ENCODE results near the gene NRSN1. TPM values are rescaled to one million over a fixed set of nuclear protein-coding genes. Genes with fewer than 3 reads are reported as not detected.
A peak's percentile ranks its signal among the peaks of the same experiment; 100 is the strongest.
"Not testable (repeated sequence)": the region's sequence is repeated elsewhere in the genome, so short reads cannot be mapped to it uniquely, and the experiment has no call there.

The NRSN1 gene
- total RNA-seq, 1 donor from 2014 or later, result not detected

GRCh38 chr6:24139080-24139479 lies 13.1 kb downstream of the NRSN1 start:
- intact Hi-C loops (cut with micrococcal nuclease), result no loop called here
- no peak for DNase-seq
- no peak for ATAC-seq

DNA sequence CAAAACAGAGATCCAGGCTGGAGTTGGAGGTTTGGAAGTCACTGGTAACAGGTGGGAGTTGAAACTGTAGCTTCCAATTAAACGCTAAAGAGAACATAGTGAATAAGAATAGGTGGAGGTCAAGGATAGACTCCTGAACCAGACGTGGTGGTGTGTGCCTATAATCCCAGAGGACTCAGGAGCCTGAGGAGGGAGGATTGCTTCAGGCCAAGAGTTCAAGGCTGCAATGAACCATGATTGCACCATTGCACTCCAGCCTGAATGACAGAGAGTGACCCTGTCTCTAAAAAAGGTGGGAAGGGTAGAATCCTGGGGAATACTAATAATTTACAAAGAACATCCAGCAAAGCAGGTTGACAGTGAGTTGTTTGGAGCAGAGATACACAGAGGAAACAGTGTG lies 13.6 kb downstream of the NRSN1 start:
- ATAC-seq (no peak), DNase-seq (no peak)
- intact Hi-C loops (cut with micrococcal nuclease), result no loop called here

- peak; percentile 88 for ATAC-seq
- peak; percentile 82 for DNase-seq
- intact Hi-C loops (cut with micrococcal nuclease), result no loop called here
Observed at GRCh38 chr6:24140591-24140990, 14.6 kb downstream of the NRSN1 start.

DNA sequence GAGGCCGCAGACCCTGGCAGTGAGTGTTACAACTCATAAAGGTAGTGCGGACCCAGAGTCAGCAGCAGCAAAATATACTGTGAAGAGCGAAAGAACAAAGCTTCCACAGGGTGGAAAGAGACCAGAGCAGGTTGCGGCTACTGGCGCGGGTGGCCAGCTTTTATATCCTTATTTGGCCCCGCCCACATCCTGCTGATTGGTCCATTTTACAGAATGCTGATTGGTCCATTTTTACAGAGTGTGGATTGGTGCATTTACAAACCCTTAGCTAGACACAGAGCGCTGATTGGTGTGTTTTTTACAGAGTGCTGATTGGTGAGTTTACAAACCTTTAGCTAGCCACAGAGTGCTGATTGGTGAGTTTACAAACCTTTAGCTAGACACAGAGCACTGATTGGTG lies 16.7 kb downstream of the NRSN1 start:
- intact Hi-C loops (cut with micrococcal nuclease); ATAC-seq; DNase-seq: not testable (repeated sequence)

DNA sequence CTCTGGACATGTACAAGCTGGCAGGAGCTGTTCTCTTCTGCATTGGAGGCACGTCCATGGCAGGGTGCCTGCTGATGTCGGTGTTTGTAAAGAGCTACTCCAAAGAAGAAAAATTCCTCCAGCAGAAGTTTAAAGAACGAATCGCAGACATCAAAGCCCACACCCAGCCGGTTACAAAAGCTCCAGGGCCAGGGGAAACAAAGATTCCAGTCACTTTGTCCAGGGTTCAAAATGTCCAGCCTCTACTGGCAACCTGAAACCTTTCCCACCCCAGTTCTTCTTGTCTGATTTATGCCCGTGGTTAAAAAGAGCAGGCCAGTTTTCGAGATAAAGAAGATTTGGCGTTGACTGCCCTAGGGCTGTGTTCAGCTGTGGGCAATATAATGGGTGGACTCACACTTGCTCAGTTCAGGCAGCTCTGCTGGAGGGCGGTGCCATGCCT lies 19.7 kb downstream of the NRSN1 start:
- no peak for DNase-seq
- intact Hi-C loops (cut with micrococcal nuclease), result no loop called here

GRCh38 chr6:24146871-24147270 lies 20.9 kb downstream of the NRSN1 start:
- no peak for DNase-seq
- intact Hi-C loops (cut with micrococcal nuclease), result no loop called here
- no peak for ATAC-seq

More for the DNA sequence above, 19.7 kb downstream of the NRSN1 start:
- ATAC-seq, result no peak

- intact Hi-C loops (cut with micrococcal nuclease), result no loop called here
- DNase-seq (no peak), ATAC-seq (no peak)
Observed at GRCh38 chr6:24147511-24148153, 21.6 kb downstream of the NRSN1 start.

GRCh38 chr6:24148154-24148570 lies 22.1 kb downstream of the NRSN1 start:
- no peak for ATAC-seq
- DNase-seq, result no peak
- intact Hi-C loops (cut with micrococcal nuclease), result no loop called here

DNA sequence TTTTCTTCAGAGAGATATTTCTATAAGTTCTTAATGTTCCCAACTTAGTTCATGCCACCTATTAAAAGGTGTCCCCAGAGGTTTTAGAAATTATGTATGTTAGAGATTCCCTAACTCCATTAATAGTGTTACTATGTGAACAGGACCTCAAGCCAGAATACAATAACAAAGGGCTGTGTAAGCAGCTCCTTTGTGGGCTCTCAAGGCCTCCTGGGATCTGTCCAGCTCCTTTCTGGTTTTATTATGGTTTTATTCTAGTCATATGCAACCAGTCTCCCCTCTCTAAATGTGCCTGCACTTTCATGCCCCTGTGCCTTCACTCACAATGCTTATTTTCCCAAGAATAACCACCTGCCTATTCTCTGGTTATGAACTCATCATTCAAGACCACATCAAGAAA lies 22.7 kb downstream of the NRSN1 start:
- ATAC-seq (no peak), DNase-seq (no peak)
- intact Hi-C loops (cut with micrococcal nuclease), result no loop called here

DNA sequence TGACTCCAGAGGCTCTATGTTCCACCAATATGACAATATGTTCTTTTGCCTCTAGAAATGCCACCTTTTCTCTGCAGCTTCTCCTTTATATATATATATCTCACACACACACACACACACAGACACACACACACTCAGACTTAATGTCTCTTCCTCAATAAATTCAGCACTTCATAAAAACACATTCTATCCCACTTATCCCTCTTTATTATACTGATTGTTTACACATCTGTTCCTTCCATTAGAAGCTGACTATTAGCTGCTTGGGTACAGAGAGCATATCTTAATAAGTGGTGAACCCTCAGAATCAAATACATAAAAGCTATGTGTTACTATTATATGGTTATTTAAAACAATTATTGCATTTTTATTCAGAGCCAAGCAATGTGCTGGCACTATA lies 23.3 kb downstream of the NRSN1 start:
- DNase-seq, result no peak
- intact Hi-C loops (cut with micrococcal nuclease), result no loop called here
- no peak for ATAC-seq

DNA sequence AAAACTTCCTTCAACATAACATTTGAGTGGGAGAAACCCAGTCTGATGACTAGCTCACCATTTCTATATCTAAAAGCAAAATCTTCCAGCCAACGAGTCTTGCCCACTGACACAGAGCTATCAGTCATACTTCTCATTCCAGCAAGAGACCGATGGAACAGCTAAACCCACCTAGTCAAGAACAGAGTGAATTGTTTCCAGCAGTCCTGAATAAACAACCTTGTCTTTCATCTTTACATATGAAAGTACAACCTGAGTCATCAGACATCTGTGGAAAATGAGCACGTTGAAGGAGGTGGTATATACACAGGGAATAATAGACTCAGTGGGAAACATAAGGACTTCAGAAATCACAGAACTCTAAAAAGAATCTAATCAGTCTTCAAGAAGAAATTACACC lies 23.8 kb downstream of the NRSN1 start:
- DNase-seq (no peak), ATAC-seq (no peak)
- intact Hi-C loops (cut with micrococcal nuclease), result no loop called here

GRCh38 chr6:24152014-24152413 lies 26.0 kb downstream of the NRSN1 start:
- DNase-seq, result no peak
- ATAC-seq, result no peak

DNA sequence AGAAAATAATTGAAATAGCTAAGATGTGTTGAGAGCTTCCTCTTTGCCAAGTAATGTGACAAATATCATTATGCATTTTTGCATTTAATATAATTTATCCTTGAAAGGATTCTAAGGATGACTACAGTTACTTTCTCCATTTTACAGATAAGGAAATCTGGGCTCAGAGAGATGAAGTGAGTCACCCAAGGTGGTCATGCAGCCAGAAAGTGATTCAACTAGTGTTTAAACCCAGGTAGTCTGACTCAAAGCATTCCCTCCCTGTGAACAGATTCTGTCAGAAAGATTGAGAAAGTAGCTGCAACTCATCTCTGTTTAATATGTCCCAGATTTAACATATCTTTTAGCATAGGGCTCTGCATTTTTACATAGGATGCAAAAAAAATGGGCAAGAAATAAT lies 28.1 kb downstream of the NRSN1 start:
- intact Hi-C loops (cut with micrococcal nuclease), result no loop called here
- no peak for ATAC-seq
- no peak for DNase-seq

More at GRCh38 chr6:24152014-24152413, 26.0 kb downstream of the NRSN1 start:
- intact Hi-C loops (cut with micrococcal nuclease), result no loop called here

DNA sequence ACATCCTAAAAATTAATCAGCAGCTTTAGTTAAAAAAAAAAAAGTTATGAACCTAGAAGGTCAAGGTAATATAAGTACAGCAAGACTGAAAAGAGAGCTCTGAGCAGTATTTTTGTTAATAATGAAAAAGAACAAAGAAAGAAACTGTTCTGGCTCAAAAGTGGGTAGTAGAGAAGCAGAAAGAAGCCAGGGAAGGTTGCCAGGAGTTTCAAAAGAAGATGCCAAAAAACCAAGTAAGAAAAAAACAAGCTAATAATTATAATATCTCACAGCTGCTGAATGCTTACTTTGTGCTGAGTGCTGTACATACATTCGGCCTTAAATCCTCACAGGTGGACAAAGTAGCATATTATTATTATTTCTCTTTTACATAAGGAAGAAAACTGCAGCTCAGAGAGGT lies 31.9 kb downstream of the NRSN1 start:
- no peak for DNase-seq
- intact Hi-C loops (cut with micrococcal nuclease), result no loop called here
- no peak for ATAC-seq

- ATAC-seq (no peak), DNase-seq (no peak)
- intact Hi-C loops (cut with micrococcal nuclease), result no loop called here
Observed at GRCh38 chr6:24183584-24183983, 57.6 kb downstream of the NRSN1 start.

GRCh38 chr6:24186349-24186748 lies 60.3 kb downstream of the NRSN1 start:
- intact Hi-C loops (cut with micrococcal nuclease), result no loop called here
- DNase-seq, result no peak
- no peak for ATAC-seq

- intact Hi-C loops (cut with micrococcal nuclease), result no loop called here
- ATAC-seq, result no peak
- no peak for DNase-seq
Observed at GRCh38 chr6:24187965-24188577, 62.1 kb downstream of the NRSN1 start.

- ATAC-seq, result no peak
- intact Hi-C loops (cut with micrococcal nuclease), result no loop called here
- DNase-seq, result no peak
Observed at GRCh38 chr6:24188578-24189080, 62.6 kb downstream of the NRSN1 start.

DNA sequence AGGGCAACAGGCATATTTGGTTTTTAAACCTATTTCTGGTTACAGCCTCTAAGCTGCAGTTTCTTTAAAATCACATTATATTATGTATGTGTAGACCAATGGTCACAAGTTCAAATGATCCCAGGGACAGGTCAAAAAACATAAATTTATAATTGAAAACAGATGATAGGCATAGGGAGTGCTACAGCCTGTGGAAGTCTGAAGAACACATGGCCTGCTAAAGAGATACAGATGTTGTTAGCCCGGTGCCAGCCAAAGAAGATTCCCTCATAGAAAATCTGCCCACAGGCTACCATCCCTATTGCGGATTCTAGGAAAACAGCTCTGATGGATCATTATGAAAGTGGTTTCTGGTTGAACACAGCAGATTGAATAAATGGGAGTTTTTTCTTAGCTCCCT lies 65.3 kb downstream of the NRSN1 start:
- DNase-seq (no peak), ATAC-seq (no peak)
- intact Hi-C loops (cut with micrococcal nuclease), result no loop called here

GRCh38 chr6:24193364-24193763 lies 67.3 kb downstream of the NRSN1 start:
- DNase-seq, result no peak
- intact Hi-C loops (cut with micrococcal nuclease), result no loop called here
- ATAC-seq, result no peak

Data from left ventricle myocardium superior (tissue), 1 donor.